IMR-90 (cell line): ENCODE measurements around the gene BRAP.

Experiments
- CTCF ChIP-seq: conservative IDR thresholded peaks from 2 replicates; pipeline ENCODE4 v1.5.1; 2012; ENCODE audit warnings: mild to moderate bottlenecking, low read depth, low read length, improper control_type of control experiment
- USF2 ChIP-seq: fragments of 150-350 bp; IDR thresholded peaks from 2 replicates; pipeline ENCODE4 v1.6.1; 2017; ENCODE audit warnings: mild to moderate bottlenecking, antibody characterized with exemption, low read length, low read depth

- TF ChIP-seq CTCF (no peak), USF2 (no peak)
Observed at GRCh38 chr12:111705672-111706071, 19.9 kb upstream of the BRAP start.
